GM18951 (cell line): ENCODE measurements around the gene MTAP.

Experiments
- POLR2A ChIP-seq: IDR thresholded peaks from 4 replicates; pipeline ENCODE4 v1.6.1; 2011; ENCODE audit warnings: mild to moderate bottlenecking; ENCODE audit not compliant: insufficient read length, insufficient read depth; ENCODE audit errors: extremely low read depth
- in situ Hi-C: fragments of 300-500 bp; cut with MboI; formaldehyde crosslinking; loops from one replicate; pipeline ENCODE4 v1.12.0; 2022; ENCODE audit warnings: low sequenced_read_pairs, mixed read lengths, inconsistent platforms; ENCODE audit not compliant: unreplicated experiment

The MTAP gene

DNA sequence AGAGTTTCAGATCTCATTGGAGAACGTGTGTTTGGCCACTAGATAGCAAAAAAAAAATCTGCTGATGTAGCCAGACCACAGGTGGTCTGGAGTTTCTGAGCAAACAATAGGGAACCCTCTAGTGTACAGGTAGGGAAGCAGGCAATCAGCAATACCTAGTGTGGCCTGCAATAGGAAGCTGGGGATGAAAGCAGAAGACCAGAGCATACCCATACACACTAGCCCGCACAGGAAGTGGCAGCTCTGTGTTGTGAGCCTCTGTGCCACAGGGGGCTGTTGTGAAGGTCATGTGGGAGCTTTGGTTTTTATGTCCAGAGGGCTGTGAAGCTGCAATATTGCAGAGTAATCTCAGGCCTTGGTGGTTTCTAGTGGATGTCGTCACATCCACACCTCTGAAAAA is 81.2 kb downstream of the MTAP start:
- in situ Hi-C loops: no loop called here
- no peak for TF ChIP-seq POLR2A

DNA sequence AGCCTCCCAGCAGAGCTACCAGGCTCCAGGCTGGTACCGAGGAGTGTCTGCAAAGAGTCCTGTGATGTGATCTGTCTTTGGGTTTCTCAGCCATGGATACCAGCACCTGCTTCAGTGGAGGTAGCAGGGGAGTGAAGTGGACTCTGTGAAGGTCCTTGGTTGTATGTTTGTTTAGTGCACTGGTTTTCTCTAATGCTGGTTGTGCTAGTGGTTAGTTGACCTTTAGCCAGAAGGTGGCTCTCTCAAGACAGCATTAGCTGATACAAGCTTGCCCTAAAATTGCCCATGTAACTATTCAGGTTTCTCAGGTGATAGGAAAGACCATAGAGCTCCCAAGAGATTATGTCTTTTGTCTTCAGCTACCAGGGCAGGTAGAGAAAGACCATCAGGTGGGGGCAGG is 87.2 kb downstream of the MTAP start:
- in situ Hi-C loops: no loop called here
- TF ChIP-seq POLR2A: no peak

DNA sequence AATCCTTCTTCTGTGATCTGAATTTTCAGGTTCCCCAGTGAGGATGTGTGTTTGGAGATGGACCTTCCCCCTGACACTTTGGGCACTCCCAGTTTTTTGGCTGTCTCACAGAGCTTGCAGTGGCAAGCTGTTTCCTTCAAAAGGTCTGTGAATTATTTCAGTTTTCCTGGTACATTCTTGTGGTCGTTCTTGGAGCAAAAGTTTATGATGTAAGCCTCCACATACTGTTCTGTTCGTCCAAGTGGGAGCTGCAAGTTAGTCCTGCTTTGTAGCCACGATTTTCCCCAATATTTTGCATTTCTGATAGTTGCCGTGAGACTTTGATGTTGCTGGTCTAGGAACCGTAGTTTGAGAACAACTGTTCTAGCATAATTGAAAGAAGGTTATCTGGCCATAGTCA is 88.3 kb downstream of the MTAP start:
- in situ Hi-C loops: no loop called here
- no peak for TF ChIP-seq POLR2A

DNA sequence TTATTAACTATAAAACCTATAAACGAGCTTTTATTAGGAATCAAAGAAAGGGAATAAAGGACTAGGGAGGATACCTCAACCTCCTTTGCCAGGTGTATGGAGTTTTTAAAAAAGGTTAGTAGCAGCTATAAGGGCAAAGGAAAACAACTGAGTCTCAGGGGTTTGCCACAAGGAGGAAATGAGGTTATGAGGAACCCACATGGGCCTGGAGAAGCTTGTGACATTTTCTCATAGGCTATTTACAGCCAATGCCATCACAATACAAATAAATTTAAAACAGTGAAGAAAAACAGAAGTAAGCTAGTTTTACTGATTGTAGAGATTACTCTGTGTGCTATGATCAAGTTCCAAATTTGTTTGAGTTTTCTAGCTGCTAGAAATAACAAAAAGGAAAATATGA is 99.1 kb downstream of the MTAP start:
- in situ Hi-C loops: no loop called here
- TF ChIP-seq POLR2A: no peak

DNA sequence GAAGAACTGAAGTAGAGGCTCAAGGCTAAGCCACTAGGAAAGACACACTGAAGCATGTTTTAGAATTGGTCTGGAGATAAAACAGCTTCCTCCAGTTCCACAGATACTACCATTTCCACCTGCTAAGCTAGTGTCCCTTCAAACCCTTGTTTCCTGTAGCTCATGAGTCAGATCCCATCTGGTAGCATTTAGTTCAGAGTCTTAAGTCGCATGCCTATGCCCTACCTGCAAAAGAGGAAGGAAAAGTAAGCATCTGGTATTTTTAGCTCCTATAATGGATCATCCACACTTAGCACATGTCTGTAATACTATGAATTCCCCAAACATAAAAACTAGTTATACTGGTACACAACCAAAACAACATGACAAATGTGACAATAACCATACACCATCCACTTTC is 99.7 kb downstream of the MTAP start:
- in situ Hi-C loops: no loop called here
- no peak for TF ChIP-seq POLR2A

DNA sequence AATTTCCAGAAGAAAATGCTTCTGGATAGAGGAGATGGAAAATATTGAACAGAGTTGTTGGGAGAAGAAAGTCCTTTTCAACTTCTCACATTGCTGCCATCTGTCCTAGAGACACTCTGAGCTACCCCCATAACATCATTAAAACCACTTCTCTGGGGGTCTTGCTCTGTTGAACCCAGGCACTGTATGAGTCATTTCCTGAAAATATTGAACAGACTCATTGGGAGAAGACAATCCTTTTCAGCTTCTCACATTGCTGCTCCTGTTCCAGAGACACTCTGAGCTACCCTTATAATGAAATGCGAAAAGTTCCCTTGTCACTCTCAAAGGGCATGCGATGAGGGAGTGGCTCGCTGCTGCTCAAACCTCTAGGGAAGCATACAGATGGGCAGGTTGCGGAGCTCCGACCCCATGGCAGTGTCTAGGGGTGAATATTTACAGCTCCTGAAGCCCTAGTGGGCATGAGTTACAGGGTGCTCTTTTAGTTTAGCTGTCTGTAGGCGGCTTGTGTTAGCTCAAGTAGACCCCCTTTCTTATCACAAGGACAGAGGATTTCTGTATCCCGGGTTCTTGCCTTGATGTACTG is 101.0 kb downstream of the MTAP start:
- in situ Hi-C loops: no loop called here
- TF ChIP-seq POLR2A: no peak

DNA sequence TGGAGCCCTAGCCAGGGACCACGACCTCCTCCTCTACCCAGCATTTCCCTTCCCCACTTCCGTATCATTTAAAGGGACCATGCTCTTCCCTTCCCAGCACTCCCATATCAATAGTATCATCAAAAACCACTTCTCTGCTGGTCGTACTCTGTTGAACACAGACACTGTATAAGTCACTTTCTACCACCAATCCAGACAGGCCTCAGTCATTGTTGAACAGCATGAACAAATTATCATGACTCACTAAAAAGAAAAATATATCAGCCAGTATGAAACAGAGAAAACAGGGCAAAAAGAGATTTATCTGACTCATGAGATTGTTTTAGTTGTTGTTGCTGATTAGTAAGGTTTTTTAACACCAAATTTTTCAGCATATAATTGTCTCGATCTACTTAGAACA is 101.9 kb downstream of the MTAP start:
- no peak for TF ChIP-seq POLR2A
- in situ Hi-C loops: no loop called here

DNA sequence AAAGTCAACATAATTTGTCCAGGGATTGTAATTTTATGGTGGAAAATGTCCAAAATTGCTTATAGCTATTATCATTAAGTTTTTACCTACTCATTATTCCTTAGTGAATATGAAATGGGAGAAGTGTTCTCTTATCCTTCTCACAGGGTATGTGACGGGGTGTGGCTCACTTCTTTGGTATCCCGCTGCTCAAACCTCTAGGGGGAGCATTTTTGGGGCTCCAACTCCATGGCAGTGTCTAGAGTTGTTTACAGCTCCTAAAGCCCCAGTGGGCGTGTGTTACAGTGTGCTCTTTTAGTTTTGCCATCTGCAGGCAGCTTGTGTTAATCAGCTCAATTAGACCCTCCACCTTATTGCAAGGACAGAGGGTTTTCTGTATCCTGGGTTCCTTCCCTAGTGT is 102.3 kb downstream of the MTAP start:
- TF ChIP-seq POLR2A: no peak
- in situ Hi-C loops: no loop called here

DNA sequence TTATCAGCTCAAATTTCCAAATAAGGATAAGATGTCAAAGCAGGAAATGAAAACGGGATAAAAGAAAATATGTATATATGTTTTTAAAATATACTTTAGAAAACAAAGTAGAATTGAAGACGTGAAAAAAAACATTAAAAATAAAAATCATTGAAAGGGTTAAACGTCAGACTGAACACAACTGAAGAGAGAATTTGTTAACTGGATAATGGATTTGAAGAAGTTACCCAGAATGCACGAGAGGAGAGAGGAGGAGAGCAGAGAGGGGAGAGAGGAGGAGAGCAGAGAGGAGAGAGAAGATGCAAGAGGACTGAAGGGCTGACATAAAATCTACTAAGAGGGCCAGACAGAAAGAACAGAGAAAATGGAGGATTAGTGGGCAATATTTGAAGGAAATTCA is 103.8 kb downstream of the MTAP start:
- no peak for TF ChIP-seq POLR2A
- in situ Hi-C loops: no loop called here

DNA sequence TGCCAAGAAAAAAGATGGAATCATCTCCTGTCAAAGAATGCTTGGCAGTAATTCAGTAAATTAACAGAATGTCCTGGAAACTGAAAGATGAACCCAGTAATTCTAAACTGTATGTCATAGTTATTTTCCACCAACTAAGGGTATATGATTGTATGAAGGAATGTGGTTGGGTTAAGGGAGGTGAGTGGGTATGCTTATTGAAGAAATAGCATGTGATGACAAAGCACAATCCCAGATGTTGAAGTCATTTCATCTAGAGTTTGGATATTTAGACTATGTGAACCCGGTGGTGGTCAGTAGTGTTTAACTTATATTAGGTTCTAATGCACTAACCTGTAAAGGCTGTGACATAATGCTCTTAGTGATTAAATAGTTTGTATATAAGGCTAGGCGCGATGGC is 104.4 kb downstream of the MTAP start:
- no peak for TF ChIP-seq POLR2A
- in situ Hi-C loops: no loop called here

DNA sequence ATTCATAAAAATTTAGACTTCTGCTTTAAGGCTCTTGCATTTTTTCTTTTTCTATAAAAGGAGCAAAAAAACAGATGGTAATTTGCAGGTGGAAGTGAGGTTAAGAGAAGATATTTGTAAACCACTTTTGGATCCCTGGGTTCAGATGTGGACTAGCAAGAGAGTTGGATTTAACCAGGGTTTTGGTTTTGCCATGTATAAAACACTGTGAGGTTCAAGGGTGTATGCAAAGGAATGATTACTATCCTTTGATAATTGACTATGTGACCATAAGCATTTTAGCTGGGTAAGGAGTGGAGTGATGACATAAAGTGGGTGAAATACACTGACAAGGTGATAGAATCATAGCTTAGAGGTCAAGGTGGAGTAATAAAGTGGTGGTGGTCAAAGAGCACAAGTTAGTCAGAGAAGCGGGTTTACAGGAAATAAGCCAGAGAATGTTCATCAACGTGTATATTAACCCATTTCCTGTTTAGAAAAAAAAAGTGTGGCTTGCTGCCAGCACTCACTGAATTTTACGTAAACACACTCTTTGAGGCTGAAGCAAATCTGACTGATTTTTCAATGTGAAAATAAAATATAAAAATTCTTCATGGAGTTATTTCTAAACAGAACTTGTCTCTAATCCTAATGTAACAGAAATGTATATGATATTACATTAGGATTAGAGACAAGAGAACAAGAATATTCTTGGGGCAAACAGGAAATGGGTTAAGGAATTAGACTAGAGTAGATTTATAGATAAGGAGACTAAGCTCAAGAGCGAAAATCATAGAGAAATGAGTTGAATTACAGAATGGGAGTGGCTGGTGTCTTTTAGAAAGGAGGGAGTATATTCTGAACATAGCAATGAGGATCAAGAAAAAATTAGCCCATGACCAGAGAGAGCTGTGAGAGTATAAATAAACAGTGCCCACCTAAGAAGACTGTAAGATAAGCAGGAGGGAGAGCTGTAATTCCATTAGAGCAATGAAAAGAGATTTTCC is 117.2 kb downstream of the MTAP start:
- in situ Hi-C loops: no loop called here
- no peak for TF ChIP-seq POLR2A

DNA sequence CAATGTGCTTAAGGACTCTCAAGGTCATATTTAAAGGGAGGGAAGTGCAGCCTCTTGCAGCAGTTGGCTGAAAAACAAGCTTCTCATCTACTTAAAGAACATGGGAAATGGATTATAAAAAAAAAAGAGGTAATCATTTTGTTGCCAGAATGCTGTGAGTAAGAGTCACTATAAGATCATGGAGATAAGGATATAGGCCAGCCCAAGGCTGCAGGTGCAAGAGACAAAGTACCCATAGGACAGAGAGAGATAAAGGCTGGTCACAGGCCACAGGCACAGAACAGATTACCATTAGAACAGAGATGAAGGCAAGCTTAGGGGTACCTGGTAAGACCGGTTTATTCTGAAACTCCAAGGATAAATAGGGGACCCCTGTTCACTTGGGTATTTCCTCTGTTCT is 121.3 kb downstream of the MTAP start:
- in situ Hi-C loops: no loop called here
- no peak for TF ChIP-seq POLR2A

DNA sequence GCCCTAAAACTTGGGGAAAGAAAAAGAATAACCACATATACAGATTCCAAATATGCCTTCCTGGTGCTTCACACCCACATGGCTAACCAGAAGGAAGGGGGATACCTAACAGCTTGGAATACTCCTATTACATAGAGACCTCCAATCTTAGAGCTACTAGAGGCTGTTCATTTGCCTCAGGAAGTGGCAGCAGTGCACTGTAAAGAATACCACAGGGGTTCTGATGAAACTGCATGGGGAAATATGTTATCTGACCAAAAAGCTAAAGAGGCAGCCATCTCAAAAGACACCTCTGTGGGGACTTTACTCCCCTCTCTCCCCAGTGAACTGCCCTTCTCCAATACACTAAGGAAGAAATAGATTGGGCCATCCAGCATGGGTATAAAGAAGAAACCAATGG is 125.3 kb downstream of the MTAP start:
- TF ChIP-seq POLR2A: no peak
- in situ Hi-C loops: no loop called here

DNA sequence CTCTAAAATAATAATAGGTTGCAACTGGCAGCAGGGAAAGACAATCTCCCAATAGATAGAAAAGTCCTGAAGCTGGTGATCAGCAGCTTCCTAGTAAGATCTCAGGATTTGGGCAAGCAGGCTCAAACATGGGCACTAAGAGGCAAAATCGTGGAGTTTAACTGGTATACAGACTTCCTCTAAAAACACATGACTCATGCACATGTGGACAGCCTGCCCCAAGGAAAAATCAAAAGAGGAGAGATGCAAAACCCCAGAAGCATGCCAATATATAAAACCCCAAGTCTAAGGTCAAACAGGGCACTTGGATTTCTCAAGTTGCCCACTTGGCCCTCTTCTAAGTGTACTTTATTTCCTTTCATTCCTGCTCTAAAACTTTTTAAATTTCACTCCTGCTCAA is 129.0 kb downstream of the MTAP start:
- no peak for TF ChIP-seq POLR2A
- in situ Hi-C loops: no loop called here

DNA sequence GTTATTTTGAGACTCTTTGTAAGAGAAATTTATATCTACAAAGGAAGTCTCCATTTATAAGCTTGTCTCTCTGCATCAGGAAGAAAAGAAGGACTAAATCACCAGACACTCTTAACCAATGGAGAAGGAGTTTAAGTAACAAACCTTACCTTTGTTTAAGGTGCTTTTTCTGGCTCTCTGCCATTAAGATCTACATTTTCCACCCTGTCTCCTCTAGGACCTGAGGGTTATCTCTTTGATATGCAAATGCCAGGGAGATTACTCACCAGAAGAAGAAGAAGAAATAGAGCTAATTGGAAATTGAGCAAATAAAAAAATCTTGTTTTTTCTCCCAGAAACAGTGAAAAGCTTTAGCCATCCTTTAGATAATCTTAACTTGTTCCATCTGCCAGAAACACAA is 130.8 kb downstream of the MTAP start:
- in situ Hi-C loops: no loop called here
- no peak for TF ChIP-seq POLR2A

DNA sequence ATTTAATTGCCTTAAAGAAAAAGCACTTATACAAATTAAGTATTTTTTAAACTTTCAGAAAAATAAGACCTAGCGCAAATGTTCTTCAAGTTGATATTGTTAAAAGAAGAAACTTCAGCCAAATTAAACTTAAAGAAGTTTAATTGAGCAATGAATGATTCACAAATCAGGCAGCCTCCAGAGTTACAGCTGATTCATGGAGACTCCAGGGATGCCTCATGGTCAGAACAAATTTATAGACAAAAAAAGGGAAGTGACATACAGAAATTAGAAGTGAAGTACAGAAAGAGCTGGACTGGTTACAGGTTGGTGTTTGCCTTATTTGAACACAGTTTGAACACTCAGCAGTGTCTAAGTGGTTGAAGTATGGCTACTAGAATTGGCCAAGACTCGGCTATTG is 131.4 kb downstream of the MTAP start:
- TF ChIP-seq POLR2A: no peak

More for the DNA sequence above, 131.4 kb downstream of the MTAP start:
- in situ Hi-C loops: no loop called here
